G401.6 (cell line): ENCODE data around the gene TAF11L14.
"Not testable (repeated sequence)": the region's sequence is repeated elsewhere in the genome, so short reads cannot be mapped to it uniquely, and the experiment has no call there.

Experiments
- FAIRE-seq: peaks from 2 replicates; lab custom pipeline; 2012; peaks lifted over from hg19 to GRCh38; lab: Jason Lieb, UNC

TAF11L14 gene

DNA sequence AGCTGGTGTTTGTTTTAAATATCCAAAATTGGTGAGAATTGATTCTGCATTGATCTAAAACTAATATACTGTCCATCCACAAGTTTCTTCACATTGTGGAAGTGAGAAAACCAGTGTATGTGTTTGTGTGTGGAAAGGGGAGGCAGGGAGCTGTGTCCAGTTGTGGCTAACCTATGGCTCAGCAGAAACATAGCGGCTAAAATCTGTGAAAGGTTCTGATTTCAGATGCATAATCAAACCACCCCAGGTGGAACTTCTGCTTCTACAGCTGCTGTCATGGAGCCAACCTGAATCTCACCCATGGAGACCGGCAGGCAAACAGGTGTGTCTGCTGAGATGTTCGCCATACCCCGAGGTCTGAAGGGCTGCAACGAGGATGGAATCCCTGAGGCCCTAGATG lies at the start of gene TAF11L14:
Gene TAF11L14, plus strand, starts transcription at position 301 of the 400 bp plus-strand sequence.
- FAIRE-seq, result no peak

DNA sequence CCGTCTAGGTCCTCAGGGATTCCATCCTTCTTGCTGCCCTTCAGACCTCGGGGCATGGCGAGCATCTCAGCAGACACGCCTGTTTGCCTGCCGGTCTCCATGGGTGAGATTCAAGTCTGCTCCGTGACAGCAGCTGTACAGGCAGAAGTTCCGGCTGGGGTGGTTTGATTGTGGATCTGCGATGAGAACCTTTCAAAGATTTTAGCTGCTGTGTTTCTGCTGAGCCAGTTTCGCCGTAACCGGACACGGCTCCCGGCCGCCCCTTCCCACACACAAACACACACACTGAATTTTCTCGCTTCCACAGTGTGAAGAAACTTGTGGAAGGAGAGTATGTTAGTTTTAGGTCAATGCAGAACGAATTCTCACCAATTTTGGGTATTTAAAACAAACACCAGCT lies 48.6 kb upstream of the TAF11L14 start, which contains the start of gene TAF11L7:
Gene TAF11L7, minus strand, starts transcription at position 101 of the 400 bp plus-strand sequence.
- not testable (repeated sequence) for FAIRE-seq

DNA sequence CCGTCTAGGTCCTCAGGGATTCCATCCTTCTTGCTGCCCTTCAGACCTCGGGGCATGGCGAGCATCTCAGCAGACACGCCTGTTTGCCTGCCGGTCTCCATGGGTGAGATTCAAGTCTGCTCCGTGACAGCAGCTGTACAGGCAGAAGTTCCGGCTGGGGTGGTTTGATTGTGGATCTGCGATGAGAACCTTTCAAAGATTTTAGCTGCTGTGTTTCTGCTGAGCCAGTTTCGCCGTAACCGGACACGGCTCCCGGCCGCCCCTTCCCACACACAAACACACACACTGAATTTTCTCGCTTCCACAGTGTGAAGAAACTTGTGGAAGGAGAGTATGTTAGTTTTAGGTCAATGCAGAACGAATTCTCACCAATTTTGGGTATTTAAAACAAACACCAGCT lies 43.4 kb upstream of the TAF11L14 start, which contains the start of gene TAF11L8:
Gene TAF11L8, minus strand, starts transcription at position 101 of the 400 bp plus-strand sequence.
- FAIRE-seq, result not testable (repeated sequence)

DNA sequence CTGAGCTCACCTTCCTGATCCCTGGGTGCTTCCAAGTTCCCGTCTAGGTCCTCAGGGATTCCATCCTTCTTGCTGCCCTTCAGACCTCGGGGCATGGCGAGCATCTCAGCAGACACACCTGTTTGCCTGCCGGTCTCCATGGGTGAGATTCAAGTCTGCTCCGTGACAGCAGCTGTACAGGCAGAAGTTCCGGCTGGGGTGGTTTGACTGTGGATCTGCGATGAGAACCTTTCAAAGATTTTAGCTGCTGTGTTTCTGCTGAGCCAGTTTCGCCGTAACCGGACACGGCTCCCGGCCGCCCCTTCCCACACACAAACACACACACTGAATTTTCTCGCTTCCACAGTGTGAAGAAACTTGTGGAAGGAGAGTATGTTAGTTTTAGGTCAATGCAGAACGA lies 40.0 kb upstream of the TAF11L14 start, which contains the start of gene TAF11L9:
Gene TAF11L9, minus strand, starts transcription at position 140 of the 400 bp plus-strand sequence.
- not testable (repeated sequence) for FAIRE-seq

DNA sequence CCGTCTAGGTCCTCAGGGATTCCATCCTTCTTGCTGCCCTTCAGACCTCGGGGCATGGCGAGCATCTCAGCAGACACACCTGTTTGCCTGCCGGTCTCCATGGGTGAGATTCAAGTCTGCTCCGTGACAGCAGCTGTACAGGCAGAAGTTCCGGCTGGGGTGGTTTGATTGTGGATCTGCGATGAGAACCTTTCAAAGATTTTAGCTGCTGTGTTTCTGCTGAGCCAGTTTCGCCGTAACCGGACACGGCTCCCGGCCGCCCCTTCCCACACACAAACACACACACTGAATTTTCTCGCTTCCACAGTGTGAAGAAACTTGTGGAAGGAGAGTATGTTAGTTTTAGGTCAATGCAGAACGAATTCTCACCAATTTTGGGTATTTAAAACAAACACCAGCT lies 36.5 kb upstream of the TAF11L14 start, which contains the start of gene TAF11L10:
Gene TAF11L10, minus strand, starts transcription at position 101 of the 400 bp plus-strand sequence.
- not testable (repeated sequence) for FAIRE-seq

DNA sequence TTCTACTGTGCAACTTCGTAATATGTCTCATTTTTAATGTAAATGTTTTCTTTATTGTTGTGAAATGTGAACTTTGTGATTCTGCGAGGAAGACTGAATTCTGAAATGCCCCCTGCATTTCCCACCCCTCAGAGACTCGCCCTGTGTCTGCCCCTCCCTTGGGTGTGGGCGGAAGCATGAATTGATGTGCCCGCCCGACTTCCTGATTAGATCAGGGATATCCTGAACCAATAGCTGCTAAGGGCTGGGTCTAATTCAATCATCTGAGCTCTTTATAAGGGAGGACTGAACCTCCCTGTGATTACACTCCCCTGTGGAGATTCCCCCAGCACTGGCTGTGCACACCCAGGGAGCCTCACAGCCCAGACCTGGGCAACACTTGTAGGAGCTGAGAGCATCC lies 30.4 kb upstream of the TAF11L14 start, which contains the start of gene TAF11L11:
Gene TAF11L11, plus strand, starts transcription at position 304 of the 400 bp plus-strand sequence.
- not testable (repeated sequence) for FAIRE-seq

DNA sequence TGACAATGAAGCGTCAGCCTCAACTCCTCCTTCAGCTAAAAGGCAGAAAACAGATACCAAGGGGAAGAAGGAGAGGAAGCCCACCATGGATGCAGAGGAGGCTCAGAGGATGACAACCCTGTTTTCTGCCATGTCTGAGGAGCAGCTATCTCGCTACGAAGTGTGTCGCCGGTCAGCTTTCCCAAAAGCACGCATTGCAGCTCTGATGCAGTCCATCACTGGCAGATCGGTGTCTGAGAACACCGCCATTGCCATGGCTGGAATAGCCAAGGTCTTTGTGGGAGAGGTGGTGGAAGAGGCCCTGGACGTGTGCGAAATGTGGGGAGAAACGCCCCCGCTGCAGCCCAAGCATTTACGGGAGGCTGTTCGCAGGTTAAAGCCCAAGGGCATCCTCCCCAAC lies 29.3 kb upstream of the TAF11L14 start:
- FAIRE-seq, result no peak

DNA sequence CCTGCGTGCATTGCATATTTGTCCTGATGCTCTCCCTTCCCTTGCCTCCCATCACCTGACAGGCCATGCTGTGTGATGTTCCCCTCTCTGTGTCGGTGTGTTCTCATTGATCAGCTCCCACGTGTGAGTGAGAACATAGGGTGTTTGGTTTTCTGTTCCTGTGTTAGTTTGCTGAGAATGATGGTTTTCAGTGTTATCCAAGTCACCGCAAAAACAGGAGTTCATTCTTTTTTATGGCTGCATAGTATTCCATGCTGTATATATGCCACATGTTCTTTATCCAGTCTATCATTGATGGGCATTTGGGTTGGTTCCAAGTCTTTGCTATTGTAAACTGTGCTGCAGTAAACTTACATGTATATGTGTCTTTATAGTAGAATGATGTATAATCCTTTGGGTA lies 26.8 kb upstream of the TAF11L14 start:
- not testable (repeated sequence) for FAIRE-seq

DNA sequence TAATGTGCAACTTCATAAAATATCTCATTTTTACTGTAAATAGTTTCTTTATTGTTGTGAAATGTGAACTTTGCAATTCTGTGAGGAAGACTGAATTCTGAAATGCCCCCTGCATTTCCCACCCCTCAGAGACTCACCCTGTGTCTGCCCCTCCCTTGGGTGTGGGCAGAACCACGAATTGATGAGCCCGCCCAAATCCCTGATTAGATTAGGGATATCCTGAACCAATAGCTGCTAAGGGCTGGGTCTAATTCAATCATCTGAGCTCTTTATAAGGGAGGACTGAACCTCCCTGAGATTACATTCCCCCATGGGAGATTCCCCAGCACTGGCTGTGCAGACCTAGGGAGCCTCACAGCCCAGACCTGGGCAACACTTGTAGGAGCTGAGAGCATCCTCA lies 24.2 kb upstream of the TAF11L14 start, which contains the start of gene TAF11L12:
Gene TAF11L12, plus strand, starts transcription at position 301 of the 400 bp plus-strand sequence.
- FAIRE-seq, result not testable (repeated sequence)

DNA sequence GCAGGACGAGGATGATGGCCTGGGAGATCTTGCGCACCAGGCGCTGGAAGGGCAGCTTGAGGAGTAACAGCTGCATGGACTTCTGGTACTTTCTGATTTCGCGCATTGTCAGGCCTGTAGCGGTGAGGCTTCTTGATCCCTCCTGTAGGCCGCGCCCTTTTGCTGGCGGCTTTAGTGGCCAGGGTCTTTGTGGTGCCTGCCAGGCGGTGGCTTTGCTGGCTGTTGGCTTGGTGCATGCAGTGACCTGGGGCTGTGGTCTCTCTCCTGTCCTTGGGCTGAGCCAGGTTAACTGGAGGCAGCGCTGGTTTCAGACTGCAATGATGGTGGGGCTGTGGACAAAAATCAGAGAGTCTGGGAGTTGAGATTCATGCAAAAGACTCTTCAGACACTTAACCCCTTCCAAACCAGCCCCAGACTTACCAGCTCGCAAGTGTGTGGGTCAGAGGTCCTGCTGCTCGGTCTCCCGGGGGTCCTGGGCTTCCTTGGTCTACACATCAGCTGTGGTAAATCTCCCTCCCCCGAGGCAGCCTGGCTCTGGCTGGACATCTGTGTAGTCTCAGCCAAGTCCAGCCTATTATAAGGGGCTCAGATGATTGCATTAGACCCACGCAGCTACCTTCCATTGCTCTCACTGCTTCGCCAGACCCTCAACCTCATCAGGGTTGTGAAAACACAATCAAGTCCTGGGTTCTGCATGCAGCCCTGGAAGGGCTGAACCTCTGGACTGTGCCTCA lies 19.2 kb upstream of the TAF11L14 start:
- no peak for FAIRE-seq

DNA sequence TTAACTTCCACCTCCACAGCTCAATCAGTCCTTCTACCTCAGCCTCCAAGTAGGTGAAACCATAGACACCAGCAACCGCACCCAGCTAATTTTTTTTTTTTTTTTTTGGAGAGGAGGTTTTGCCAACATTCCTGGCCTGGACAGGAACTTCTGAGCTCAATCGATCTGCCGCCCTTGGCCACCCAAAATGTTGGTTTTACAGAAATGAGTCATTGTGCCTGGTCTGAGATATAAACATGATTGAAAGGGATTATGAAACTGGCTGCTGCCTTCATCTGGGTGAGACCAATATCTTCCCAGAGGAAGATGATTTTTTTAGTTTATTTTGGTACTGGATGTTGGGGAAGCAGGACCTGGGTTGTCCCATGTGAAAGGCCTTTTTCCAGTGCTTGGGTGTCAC lies 14.9 kb upstream of the TAF11L14 start:
- FAIRE-seq, result no peak

DNA sequence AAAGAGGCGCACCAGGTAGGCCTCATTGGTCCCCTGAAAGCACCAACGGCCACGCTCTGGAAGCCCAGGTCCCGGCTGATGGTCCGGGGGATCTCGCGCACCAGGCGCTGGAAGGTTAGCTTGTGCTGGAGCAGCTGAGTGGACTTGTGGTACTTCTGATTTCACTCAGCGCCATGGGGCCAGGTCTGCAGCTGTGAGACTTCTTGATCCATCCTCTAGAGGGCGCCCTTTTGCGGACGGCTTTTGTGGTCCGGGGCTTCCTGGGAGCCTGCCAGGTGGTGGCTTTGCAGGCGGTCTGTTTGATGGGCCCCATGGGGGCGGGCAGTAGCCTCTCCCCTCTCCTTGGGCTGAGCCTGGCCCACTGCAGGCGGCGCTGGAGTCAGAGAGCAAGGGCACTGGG lies 13.6 kb upstream of the TAF11L14 start:
- no peak for FAIRE-seq

DNA sequence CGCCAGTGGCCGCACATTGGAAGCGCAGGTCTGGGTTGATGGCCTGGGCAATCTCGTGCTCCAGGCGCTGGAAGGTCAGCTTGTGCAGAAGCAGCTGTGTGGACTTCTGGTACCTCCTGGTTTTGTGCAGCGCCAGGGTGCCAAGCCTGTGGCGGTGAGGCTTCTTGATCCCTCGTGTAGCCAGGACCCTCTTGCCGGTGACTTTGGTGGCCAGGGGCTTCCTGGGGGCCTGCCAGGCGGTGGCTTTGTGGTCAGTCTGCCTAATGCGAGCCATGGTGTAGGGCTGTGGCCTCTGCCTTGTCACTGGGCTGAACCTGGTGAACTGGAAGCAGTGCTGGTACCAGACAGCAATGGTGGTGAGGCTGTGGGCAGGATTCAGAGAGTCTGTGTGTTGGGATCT lies 8.6 kb upstream of the TAF11L14 start:
- FAIRE-seq, result no peak

DNA sequence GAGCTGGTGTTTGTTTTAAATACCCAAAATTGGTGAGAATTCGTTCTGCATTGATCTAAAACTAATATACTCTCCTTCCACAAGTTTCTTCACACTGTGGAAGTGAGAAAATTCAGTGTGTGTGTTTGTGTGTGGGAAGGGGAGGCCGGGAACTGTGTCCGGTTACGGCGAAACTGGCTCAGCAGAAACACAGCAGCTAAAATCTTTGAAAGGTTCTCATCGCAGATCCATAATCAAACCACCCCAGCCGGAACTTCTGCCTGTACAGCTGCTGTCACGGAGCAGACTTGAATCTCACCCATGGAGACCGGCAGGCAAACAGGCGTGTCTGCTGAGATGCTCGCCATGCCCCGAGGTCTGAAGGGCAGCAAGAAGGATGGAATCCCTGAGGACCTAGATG lies 2.5 kb upstream of the TAF11L14 start, which contains the start of gene TAF11L13:
Gene TAF11L13, plus strand, starts transcription at position 301 of the 400 bp plus-strand sequence.
- FAIRE-seq, result not testable (repeated sequence)

DNA sequence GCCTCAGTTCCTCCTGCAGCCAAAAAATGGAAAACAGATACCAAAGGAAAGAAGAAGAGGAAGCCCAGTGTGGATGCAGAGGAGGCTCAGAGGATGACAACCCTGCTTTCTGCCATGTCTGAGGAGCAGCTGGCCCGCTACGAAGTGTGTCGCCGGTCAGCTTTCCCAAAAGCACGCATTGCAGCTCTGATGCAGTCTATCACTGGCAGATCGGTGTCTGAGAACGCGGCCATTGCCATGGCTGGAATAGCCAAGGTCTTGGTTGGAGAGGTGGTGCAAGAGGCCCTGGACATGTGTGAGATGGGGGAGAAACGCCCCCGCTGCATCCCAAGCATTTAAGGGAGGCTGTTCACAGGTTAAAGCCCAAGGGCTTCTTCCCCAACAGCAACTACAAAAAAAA lies 15.0 kb downstream of the TAF11L14 start:
- FAIRE-seq, result not testable (repeated sequence)

DNA sequence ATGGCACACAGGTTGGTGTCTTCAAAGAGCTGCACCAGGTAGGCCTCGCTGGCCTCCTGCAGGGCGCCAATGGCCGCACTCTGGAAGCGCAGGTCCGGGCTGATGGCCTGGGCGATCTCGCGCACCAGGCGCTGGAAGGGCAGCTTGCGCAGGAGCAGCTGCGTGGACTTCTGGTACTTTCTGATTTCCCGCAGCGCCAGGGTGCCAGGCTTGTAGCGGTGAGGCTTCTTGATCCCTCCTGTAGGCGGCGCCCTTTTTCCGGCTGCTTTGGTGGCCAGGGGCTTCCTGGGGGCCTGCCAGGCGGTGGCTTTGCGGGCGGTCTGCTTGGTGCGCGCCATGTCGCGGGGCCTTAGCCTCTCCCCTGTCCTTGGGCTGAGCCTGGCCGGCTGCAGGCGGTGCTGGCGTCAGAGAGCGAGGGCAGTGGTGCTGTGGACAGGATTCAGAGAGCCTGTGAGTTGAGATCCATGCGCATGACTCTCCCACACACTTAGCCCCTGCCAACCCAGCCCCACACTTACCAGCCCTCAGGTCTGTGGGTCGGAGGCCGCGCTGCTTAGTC lies 21.0 kb downstream of the TAF11L14 start:
- FAIRE-seq, result not testable (repeated sequence)

DNA sequence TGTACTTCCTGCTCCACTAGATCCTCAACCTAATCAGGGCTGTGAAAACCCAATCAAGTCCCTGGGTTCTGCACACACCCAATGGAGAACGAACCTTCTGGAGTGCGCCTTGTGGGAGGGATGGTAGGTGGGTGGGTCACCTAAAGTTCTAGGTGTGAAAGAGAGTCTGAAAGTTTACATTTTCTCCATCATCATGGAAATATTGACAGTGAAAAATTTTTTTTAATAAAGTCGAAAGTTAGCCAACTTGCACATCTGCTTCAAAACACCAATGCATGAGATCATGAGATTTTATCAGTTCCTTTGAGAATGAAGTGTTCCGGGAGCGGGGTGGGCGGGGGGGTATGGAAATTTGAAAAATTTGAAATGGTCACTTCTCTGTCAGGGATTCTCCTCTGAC lies 21.7 kb downstream of the TAF11L14 start:
- no peak for FAIRE-seq

DNA sequence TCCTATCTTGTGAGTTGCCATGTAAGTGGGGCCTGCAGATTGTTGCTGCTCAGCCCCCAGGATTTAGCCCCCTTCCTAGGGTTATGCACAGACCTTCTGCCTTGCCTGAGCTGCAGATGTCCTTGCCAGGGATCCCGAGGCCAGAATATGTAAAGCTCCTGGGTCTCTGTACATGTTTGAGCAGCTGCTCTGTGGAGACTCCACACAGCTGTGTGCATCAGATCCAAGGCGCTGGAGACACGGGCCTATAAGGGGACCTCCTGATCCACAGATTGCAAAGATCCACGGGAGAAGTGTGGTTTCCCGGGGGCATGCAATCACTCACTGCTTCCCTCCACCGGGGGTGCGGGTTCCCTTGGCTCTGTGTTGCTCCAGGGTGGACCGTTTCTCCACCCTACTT lies 28.9 kb downstream of the TAF11L14 start:
- no peak for FAIRE-seq

DNA sequence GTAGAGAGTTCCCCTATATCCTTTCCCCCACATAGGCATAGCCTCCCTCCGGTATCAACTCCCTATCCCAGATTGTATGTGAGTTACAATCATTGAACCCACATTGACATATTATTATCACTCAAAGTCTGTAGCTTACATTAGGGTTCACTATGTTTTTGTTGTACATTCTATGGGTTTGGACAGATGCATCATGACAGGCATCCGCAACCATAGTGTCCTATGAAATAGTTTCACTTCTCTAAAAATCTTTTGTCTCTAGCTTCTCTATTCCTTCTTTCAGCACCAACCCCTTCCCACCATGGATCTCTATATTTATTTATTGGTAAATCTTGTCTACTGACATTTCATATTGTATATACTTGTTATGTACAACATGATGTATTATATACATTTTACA lies 31.6 kb downstream of the TAF11L14 start:
- no peak for FAIRE-seq

DNA sequence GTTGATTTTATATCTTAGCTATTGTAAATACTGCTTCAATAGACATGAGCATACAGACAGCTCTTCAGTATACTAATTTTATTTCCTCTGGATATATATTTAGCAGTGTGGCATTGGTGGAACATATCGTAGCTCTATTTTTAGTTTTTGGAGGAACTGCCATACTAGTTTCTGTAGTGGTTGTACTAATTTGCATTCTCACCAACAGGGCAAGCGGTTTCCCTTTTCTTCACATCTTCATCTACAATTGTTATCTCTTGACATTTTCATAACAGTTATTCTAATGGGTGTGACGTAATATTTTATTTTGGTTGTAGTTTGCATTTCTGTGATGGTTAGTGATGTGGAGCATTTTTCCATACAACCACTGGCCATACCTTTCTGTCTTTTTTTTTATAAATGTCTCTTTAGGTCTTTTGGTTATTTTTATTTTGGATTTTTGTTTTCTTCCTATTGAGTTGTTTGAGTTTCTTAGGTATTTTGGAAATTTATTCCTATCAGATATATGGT lies 32.5 kb downstream of the TAF11L14 start:
- no peak for FAIRE-seq

DNA sequence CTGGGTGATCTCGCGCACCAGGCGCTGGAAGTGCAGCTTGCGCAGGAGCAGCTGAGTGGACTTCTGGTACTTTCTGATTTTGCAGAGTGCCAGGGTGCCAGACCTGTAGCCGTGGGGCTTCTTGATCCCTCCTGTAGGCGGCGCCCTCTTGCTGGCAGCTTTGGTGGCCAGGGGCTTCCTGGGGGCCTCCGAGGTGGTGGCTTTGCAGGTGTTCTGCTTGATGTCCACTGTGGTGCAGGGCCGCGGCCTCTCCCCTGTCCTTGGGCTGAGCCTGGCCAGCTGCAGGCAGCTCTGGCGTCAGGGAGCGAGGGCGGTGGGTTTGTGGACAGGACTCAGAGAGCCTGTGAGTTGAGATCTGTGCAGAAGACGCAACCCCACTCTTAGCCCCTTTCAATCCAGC lies 36.1 kb downstream of the TAF11L14 start:
- no peak for FAIRE-seq

DNA sequence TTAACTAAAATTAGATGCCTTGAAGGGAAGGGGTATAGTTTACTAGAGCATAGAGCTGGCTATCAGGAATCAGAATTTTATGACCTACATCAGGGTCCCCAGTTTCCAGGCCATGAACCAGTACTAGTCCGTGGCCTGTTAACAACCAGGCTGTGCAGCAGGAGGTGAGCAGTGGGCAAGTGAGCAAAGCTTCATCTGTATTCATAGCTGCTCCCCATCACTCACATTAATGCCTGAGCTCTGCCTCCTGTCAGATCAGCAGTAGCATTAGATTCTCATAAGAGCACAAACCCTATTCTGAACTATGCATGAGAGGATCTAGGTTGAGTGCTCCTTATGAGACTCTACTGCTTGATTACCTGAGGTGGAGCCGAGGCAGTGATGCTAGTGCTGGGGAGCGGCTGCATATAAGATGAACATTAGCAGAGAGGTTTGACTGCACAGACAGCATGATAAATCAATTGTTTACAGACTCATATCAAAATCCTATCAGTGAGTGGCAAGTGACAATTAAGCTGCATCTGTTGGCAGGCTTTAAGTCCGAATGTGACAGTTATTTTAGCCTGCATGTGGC lies 44.6 kb downstream of the TAF11L14 start:
- FAIRE-seq, result no peak
